ENCODE data around the gene CMTM2.

CMTM2 gene

GRCh38 chr16:66539623-66540469, 39.4 kb upstream of the CMTM2 start:
- DNase-seq (ENCODE audit: extremely low spot score) = no peak
- ChIA-PET POLR2A (no interaction called here), CTCF (interaction anchor here (1.0 to 1.5 kb wide), 5 partner anchors 11 to 63 kb away, joined by 3 to 6 read pairs (median 4); partner anchors contain the start of gene CKLF)
- TF ChIP-seq CTCF (IDR thresholded peaks at IDR 0.05; ENCODE audit: control extremely low read depth, extremely low read depth, low read depth, missing control alignments) = no peak

GRCh38 chr16:66541388-66542355, 37.6 kb upstream of the CMTM2 start:
- no peak for TF ChIP-seq CTCF (IDR thresholded peaks at IDR 0.05; ENCODE audit: control extremely low read depth, extremely low read depth, low read depth, missing control alignments)

GRCh38 chr16:66542396-66542795, 36.9 kb upstream of the CMTM2 start:
- CTCF ChIA-PET = interaction anchor here (1.0 to 1.4 kb wide), 4 partner anchors 10 to 27 kb away, joined by 3 to 4 read pairs (median 4); no protein-coding TSS in a partner anchor

More at GRCh38 chr16:66541388-66542355, 37.6 kb upstream of the CMTM2 start:
- POLR2A ChIA-PET = no interaction called here
- CTCF ChIA-PET = interaction anchor here (1.0 to 1.3 kb wide), 3 partner anchors 26 to 67 kb away, joined by 3 read pairs; no protein-coding TSS in a partner anchor
- no peak for DNase-seq (ENCODE audit: extremely low spot score)

GRCh38 chr16:66543541-66543940, 35.7 kb upstream of the CMTM2 start:
- ChIA-PET CTCF (interaction anchor here (0.8 to 1.7 kb wide), 10 partner anchors 10 to 287 kb away, joined by 3 to 5 read pairs (median 4); partner anchors contain the start of gene NAE1), POLR2A (no interaction called here)
- DNase-seq (ENCODE audit: extremely low spot score) = no peak
- TF ChIP-seq CTCF (IDR thresholded peaks at IDR 0.05; ENCODE audit: control extremely low read depth, extremely low read depth, low read depth, missing control alignments) = no peak

More at GRCh38 chr16:66542396-66542795, 36.9 kb upstream of the CMTM2 start:
- no peak for TF ChIP-seq CTCF (IDR thresholded peaks at IDR 0.05; ENCODE audit: control extremely low read depth, extremely low read depth, low read depth, missing control alignments)
- DNase-seq (ENCODE audit: extremely low spot score) = no peak
- POLR2A ChIA-PET = no interaction called here

GRCh38 chr16:66544016-66544757, 35.1 kb upstream of the CMTM2 start:
- ChIA-PET POLR2A (no interaction called here), CTCF (interaction anchor here (0.8 to 1.7 kb wide), 7 partner anchors 11 to 286 kb away, joined by 3 to 5 read pairs (median 3); partner anchors contain the start of gene NAE1)
- TF ChIP-seq CTCF (IDR thresholded peaks at IDR 0.05; ENCODE audit: control extremely low read depth, extremely low read depth, low read depth, missing control alignments) = no peak
- no peak for DNase-seq (ENCODE audit: extremely low spot score)
